ENCODE data around the gene HOXB2. TPM values are rescaled to one million over a fixed set of nuclear protein-coding genes. Genes with fewer than 3 reads are reported as not detected.

The HOXB2 gene
- total and polyA plus RNA-seq, 2 donors (not counting 1 experiment from before 2014, with no cell fraction given) = 6.1 to 9.2 TPM

DNA sequence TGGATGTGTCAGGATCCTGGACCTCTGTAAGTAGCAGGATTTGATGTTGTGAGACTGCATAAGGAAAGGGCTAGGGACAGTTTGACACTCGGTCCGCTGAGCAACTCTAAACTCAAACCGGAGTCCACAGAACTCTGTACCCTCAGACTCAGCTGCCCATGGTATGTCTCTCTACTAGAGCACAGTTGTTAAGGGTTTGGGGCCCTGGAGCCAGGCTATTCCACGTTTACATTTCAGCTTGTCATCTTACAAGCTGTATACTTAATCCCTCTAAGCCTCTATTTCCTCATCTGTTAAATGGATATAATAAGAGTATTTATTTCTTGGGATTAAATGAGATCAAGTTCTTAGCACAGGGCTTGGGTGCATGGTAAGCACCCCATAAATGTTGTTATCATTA is 42.0 kb downstream of the HOXB2 start:
- POLR2A ChIA-PET = no interaction called here
- Histone ChIP-seq H3K27me3 (replicated peaks in 1 of 4; ENCODE audit: control extremely low read depth in 1 of 4, control insufficient read depth in 3 of 4, insufficient read depth in 4 of 4, low read length in 3 of 4) (peaks cover 0 to 12% (median 1%) of the 10 kb centered on the region in 4 experiments), H3K9ac (ENCODE audit: low read length) (no peak overlapping the region), H2AFZ (ENCODE audit: insufficient read depth, low read depth, low read length, poor library complexity, severe bottlenecking) (no peak overlapping the region), H3K36me3 (replicated peaks in 1 of 2; ENCODE audit: control extremely low read depth in 1 of 2, control insufficient read depth in 1 of 2, extremely low read depth in 1 of 2, insufficient read depth in 2 of 2, low read length in 1 of 2) (no peaks in the 10 kb centered on the region), H3K9me3 (ENCODE audit: control extremely low read depth in 1 of 3, control insufficient read depth in 2 of 3, insufficient read depth in 1 of 3, low read length in 2 of 3) (no peaks in the 10 kb centered on the region), H3K4me3 (ENCODE audit: control extremely low read depth in 1 of 5, extremely low read depth in 1 of 5, insufficient read depth in 1 of 5, low read depth in 2 of 5, low read length in 4 of 5) (no peak overlapping the region), H3K27ac (ENCODE audit: low read length in 2 of 2) (no peak overlapping the region), H4K20me1 (ENCODE audit: control insufficient read depth, insufficient read depth, low read length, poor library complexity, severe bottlenecking) (no peaks in the 10 kb centered on the region), H3K4me1 (ENCODE audit: control insufficient read depth in 2 of 2, insufficient read depth in 2 of 2, low read length in 2 of 2) (no peaks in the 10 kb centered on the region), H3K4me2 (replicated peaks; ENCODE audit: low read depth, low read length, poor library complexity, severe bottlenecking) (no peak overlapping the region), H3K79me2 (ENCODE audit: control insufficient read depth, insufficient read depth, low read length) (no peaks in the 10 kb centered on the region)
- Mint-ChIP-seq H3K27ac (no peak overlapping the region), H3K9me3 (ENCODE audit: insufficient read depth) (no peaks in the 10 kb centered on the region), H3K4me3 (no peak overlapping the region), H3K4me1 (no peaks in the 10 kb centered on the region), H3K27me3 (peaks cover 36% of the 10 kb centered on the region)
- no peak for TF ChIP-seq EZH2 (IDR thresholded peaks at IDR 0.05; ENCODE audit: borderline replicate concordance, insufficient read depth, low read depth, low read length, poor library complexity, severe bottlenecking)
- TF ChIP-seq, protein P1, sequence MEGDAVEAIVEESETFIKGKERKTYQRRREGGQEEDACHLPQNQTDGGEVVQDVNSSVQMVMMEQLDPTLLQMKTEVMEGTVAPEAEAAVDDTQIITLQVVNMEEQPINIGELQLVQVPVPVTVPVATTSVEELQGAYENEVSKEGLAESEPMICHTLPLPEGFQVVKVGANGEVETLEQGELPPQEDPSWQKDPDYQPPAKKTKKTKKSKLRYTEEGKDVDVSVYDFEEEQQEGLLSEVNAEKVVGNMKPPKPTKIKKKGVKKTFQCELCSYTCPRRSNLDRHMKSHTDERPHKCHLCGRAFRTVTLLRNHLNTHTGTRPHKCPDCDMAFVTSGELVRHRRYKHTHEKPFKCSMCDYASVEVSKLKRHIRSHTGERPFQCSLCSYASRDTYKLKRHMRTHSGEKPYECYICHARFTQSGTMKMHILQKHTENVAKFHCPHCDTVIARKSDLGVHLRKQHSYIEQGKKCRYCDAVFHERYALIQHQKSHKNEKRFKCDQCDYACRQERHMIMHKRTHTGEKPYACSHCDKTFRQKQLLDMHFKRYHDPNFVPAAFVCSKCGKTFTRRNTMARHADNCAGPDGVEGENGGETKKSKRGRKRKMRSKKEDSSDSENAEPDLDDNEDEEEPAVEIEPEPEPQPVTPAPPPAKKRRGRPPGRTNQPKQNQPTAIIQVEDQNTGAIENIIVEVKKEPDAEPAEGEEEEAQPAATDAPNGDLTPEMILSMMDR (IDR thresholded peaks at IDR 0.05) = no peak
- CTCF ChIA-PET = no interaction called here
- DNase-seq = no peak
- 100% methylated on average over 1 of the region's 4 CpGs for WGBS (ENCODE audit: insufficient coverage)
- intact Hi-C loops (cut with micrococcal nuclease) = no loop called here
- ATAC-seq (ENCODE audit: low read depth) = no peak

- Histone ChIP-seq H3K9me3 (ENCODE audit: control extremely low read depth in 1 of 3, control insufficient read depth in 2 of 3, insufficient read depth in 1 of 3, low read length in 2 of 3) (no peaks in the 10 kb centered on the region), H3K27me3 (replicated peaks in 1 of 4; ENCODE audit: control extremely low read depth in 1 of 4, control insufficient read depth in 3 of 4, insufficient read depth in 4 of 4, low read length in 3 of 4) (peaks cover 0 to 12% (median under 1%) of the 10 kb centered on the region in 4 experiments), H3K79me2 (ENCODE audit: control insufficient read depth, insufficient read depth, low read length) (no peaks in the 10 kb centered on the region), H2AFZ (ENCODE audit: insufficient read depth, low read depth, low read length, poor library complexity, severe bottlenecking) (no peak overlapping the region), H3K9ac (ENCODE audit: low read length) (no peak overlapping the region), H3K4me3 (ENCODE audit: control extremely low read depth in 1 of 5, extremely low read depth in 1 of 5, insufficient read depth in 1 of 5, low read depth in 2 of 5, low read length in 4 of 5) (no peak overlapping the region), H4K20me1 (ENCODE audit: control insufficient read depth, insufficient read depth, low read length, poor library complexity, severe bottlenecking) (no peaks in the 10 kb centered on the region), H3K4me1 (ENCODE audit: control insufficient read depth in 2 of 2, insufficient read depth in 2 of 2, low read length in 2 of 2) (no peaks in the 10 kb centered on the region), H3K4me2 (replicated peaks; ENCODE audit: low read depth, low read length, poor library complexity, severe bottlenecking) (no peak overlapping the region), H3K36me3 (replicated peaks in 1 of 2; ENCODE audit: control extremely low read depth in 1 of 2, control insufficient read depth in 1 of 2, extremely low read depth in 1 of 2, insufficient read depth in 2 of 2, low read length in 1 of 2) (no peaks in the 10 kb centered on the region), H3K27ac (ENCODE audit: low read length in 2 of 2) (no peak overlapping the region)
- H3K4me1 Mint-ChIP-seq = no peaks in the 10 kb centered on the region
- intact Hi-C loops (cut with micrococcal nuclease) = no loop called here
- CTCF ChIA-PET = no interaction called here
- POLR2A ChIA-PET = no interaction called here
- H3K27ac Mint-ChIP-seq = no peak overlapping the region
- ATAC-seq (ENCODE audit: low read depth) (no peak), DNase-seq (no peak)
- H3K4me3 Mint-ChIP-seq = no peak overlapping the region
- WGBS (ENCODE audit: insufficient coverage) = 91% methylated on average over 1 of the region's 2 CpGs
- no peak for TF ChIP-seq EZH2 (IDR thresholded peaks at IDR 0.05; ENCODE audit: borderline replicate concordance, insufficient read depth, low read depth, low read length, poor library complexity, severe bottlenecking)
- TF ChIP-seq, protein P1 (IDR thresholded peaks at IDR 0.05) = no peak
- peaks cover 42% of the 10 kb centered on the region for H3K27me3 Mint-ChIP-seq
- H3K9me3 Mint-ChIP-seq (ENCODE audit: insufficient read depth) = no peaks in the 10 kb centered on the region
These were observed 42.6 kb downstream of the HOXB2 start for GRCh38 chr17:48502312-48502711.
